GM13976 (cell line): Measurements from ENCODE around the gene EEA1.

ENCODE experiments used
- DNase-seq: peaks from one replicate; pipeline ENCODE4 v3.0.0; 2012; ENCODE audit warnings: low spot score
- CTCF ChIP-seq: IDR thresholded peaks from 2 replicates; pipeline ENCODE4 v1.5.1; 2012; ENCODE audit warnings: borderline replicate concordance, mild to moderate bottlenecking; ENCODE audit not compliant: insufficient read depth; ENCODE audit errors: extremely low read depth, missing control alignments, control extremely low read depth
- in situ Hi-C: fragments of 300-500 bp; cut with MboI; formaldehyde crosslinking; loops from one replicate; pipeline ENCODE4 v1.12.0; 2022; ENCODE audit warnings: low sequenced_read_pairs, mixed read lengths, inconsistent platforms; ENCODE audit not compliant: unreplicated experiment

EEA1 gene

DNA sequence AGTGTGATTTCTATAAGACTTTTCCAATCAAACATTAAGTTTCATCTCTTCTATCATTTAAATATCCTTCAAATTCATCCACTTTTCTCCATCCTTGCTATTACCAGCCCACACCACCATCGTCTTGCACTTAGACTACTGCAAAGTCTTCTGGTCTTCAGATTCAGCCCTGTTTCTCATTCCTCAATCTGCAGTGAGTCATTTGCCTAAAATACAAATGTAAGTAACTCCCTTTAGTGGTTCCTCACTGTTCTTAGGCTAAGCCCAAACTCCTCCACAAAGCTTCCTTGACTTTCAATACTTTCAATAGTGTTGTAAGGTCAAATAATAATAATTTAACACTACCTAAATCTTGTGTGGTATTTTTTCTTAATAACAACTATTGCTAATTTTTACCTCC is 143.1 kb downstream of the EEA1 start:
- in situ Hi-C loops, result loop anchor here (10.0 to 25.0 kb wide), 2 partner anchors 199 to 626 kb away; no protein-coding TSS in a partner anchor
- TF ChIP-seq CTCF, result no peak
- no peak for DNase-seq

GRCh38 chr12:92785563-92785950 is 143.5 kb downstream of the EEA1 start:
- no peak for DNase-seq
- in situ Hi-C loops, result loop anchor here (10.0 to 25.0 kb wide), 2 partner anchors 199 to 627 kb away; no protein-coding TSS in a partner anchor
- no peak for TF ChIP-seq CTCF

DNA sequence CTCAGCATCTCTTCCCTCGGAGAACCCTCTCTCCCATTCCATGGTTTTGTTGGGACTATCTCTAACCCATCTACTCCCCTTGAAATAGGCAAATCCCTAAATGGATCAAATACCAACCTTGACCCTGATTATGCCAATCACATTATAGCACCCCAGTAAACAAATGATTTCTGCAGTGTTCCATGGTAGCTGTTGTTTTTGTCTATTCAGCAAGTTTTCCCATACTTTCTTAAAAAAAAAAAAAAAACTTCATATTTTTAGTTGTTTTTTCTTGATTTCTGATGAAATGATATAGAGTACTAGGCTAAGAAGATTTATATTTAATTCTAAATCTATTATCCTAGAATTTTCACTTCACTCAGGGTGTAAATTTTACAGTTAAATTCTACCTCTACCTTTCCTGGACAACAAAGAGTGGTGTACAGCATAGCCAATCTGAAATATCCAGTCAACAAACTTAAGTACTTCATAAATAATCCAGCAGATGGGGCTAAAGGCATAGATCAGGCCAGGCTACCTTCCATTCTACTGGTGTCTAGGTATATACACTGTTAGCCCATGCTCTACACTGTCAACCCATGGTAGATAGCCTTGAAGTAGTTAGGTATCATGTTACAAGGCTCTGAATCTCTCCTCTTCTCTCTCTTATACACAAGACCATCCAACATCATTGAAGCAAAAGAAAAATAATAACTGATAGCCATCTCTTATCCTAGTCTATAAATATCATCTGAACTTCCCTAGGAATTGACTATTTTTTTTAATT is 144.1 kb downstream of the EEA1 start:
- peak; percentile 54 for DNase-seq
- in situ Hi-C loops, result loop anchor here (10.0 to 25.0 kb wide), 2 partner anchors 200 to 627 kb away; no protein-coding TSS in a partner anchor
- TF ChIP-seq CTCF, result peak; percentile 45

GRCh38 chr12:92784356-92784755 is 144.7 kb downstream of the EEA1 start:
- in situ Hi-C loops, result loop anchor here (10.0 to 25.0 kb wide), 2 partner anchors 200 to 628 kb away; no protein-coding TSS in a partner anchor
- TF ChIP-seq CTCF, result no peak
- DNase-seq, result no peak

DNA sequence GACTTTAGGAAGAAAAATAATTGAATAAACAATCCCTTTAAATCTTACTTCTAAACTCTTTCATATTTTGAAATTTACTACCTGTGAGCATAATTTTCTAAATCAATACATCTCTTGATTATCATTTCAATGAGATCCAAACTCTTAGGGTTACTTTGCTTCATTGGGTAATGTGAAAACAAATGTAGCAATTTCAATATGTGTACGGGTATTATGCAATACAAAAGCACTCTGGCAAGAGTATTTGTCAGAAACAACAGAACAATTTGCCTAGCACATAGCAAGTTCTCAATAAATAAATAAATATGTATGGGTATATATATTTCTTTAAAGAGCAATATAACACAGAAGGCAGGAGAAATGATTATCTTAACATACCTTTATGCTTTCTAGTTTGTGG is 149.2 kb downstream of the EEA1 start:
- in situ Hi-C loops, result loop anchor here (10.0 to 25.0 kb wide), 2 partner anchors 205 to 632 kb away; no protein-coding TSS in a partner anchor
- no peak for DNase-seq
- no peak for TF ChIP-seq CTCF

GRCh38 chr12:92778525-92778924 is 150.6 kb downstream of the EEA1 start:
- in situ Hi-C loops, result loop anchor here (25.0 kb wide), 1 partner anchor 634 kb away; no protein-coding TSS in a partner anchor
- DNase-seq, result no peak
- no peak for TF ChIP-seq CTCF

- no peak for DNase-seq
- in situ Hi-C loops, result loop anchor here (25.0 kb wide), 1 partner anchor 637 kb away; no protein-coding TSS in a partner anchor
These were observed 153.7 kb downstream of the EEA1 start for GRCh38 chr12:92775416-92775815.

More at GRCh38 chr12:92775416-92775815, 153.7 kb downstream of the EEA1 start:
- TF ChIP-seq CTCF, result no peak
